B cell (primary cell): Measurements from ENCODE around the gene ASTN2. TPM values are rescaled to one million over a fixed set of nuclear protein-coding genes. Genes with fewer than 3 reads are reported as not detected.

Source experiments
- ATAC-seq: fragments of 200-7000 bp; cut with Tn5 transposase; one replicate; pipeline ENCODE4 v1.10.0; 2021; ENCODE audit warnings: low read depth, mild to moderate bottlenecking, moderate number of reproducible peaks, moderate library complexity
- CTCF ChIA-PET: fragments of 350-600 bp; sonication (Branson Sonifier 250); formaldehyde crosslinking; loops from one replicate; lab custom pipeline; 2021; ENCODE audit warnings: antibody characterized with exemption, inconsistent platforms; lab: Charles Lee
- POLR2A ChIA-PET: fragments of 350-600 bp; sonication (Branson Sonifier 250); formaldehyde crosslinking; loops from one replicate; lab custom pipeline; 2021; ENCODE audit warnings: antibody characterized with exemption; lab: Charles Lee
- DNase-seq: peaks from one replicate; pipeline ENCODE4 v3.0.0; 2013
- H2AFZ ChIP-seq: 2 replicates; pipeline ENCODE4 v1.6.1; 2012; ENCODE audit warnings: mild to moderate bottlenecking, low read depth, low read length; ENCODE audit not compliant: insufficient read depth, poor library complexity, severe bottlenecking
- H3K27ac ChIP-seq, 2 donors: 1 replicate in 1 of 2; 2 replicates in 1 of 2; pipeline ENCODE4 v1.5.1; 2012 to 2013; ENCODE audit warnings: low read length in 2 of 2, mild to moderate bottlenecking in 2 of 2, moderate library complexity in 1 of 2
- H3K27me3 ChIP-seq, 4 experiments: fragments of 200-600 bp in 1 of 4; sonication (generic) in 1 of 4; replicated peaks in 1 of 4; 1 replicate in 2 of 4; 2 replicates in 2 of 4; pipeline versions ENCODE4 v1.6.1 to v1.7.0; 2013 to 2016; ENCODE audit warnings: low read length in 3 of 4, mild to moderate bottlenecking in 2 of 4, mixed read lengths in 1 of 4, moderate library complexity in 1 of 4; ENCODE audit not compliant: insufficient read depth in 4 of 4, control insufficient read depth in 3 of 4; ENCODE audit errors: control extremely low read depth in 1 of 4
- H3K36me3 ChIP-seq, 2 experiments: replicated peaks in 1 of 2; 1 replicate in 1 of 2; 2 replicates in 1 of 2; pipeline versions ENCODE4 v1.6.1 to v1.7.1; 2013; ENCODE audit warnings: low read length in 1 of 2; ENCODE audit not compliant: insufficient read depth in 2 of 2, control insufficient read depth in 1 of 2; ENCODE audit errors: control extremely low read depth in 1 of 2, extremely low read depth in 1 of 2
- H3K4me1 ChIP-seq, 2 donors: fragments of 200-600 bp in 1 of 2; sonication (generic) in 1 of 2; 1 replicate in 1 of 2; 2 replicates in 1 of 2; pipeline versions ENCODE4 v1.5.1 to v1.6.1; 2013 to 2017; ENCODE audit warnings: low read length in 2 of 2; ENCODE audit not compliant: control insufficient read depth in 2 of 2, insufficient read depth in 2 of 2
- H3K4me2 ChIP-seq: replicated peaks from 2 replicates; pipeline ENCODE3; 2012; ENCODE audit warnings: mild to moderate bottlenecking, low read depth, low read length; ENCODE audit not compliant: poor library complexity, severe bottlenecking
- H3K4me3 ChIP-seq, 5 experiments: fragments of 200-600 bp in 1 of 5; sonication (generic) in 1 of 5; 1 replicate in 3 of 5; 2 replicates in 2 of 5; pipeline versions ENCODE4 v1.5.1 to v1.7.0; 2011 to 2016; ENCODE audit warnings: low read length in 4 of 5, mild to moderate bottlenecking in 4 of 5, low read depth in 2 of 5, control low read depth in 1 of 5, moderate library complexity in 1 of 5; ENCODE audit not compliant: insufficient read depth in 1 of 5; ENCODE audit errors: control extremely low read depth in 1 of 5, extremely low read depth in 1 of 5
- H3K79me2 ChIP-seq: fragments of 200-600 bp; sonication (generic); one replicate; pipeline ENCODE4 v1.6.0; 2016; ENCODE audit warnings: low read length; ENCODE audit not compliant: control insufficient read depth, insufficient read depth
- H3K9ac ChIP-seq: fragments of 200-600 bp; sonication (generic); 2 replicates; pipeline ENCODE4 v1.6.1; 2017; ENCODE audit warnings: mild to moderate bottlenecking, low read length, moderate library complexity
- H3K9me3 ChIP-seq, 3 donors: one replicate each; pipeline versions ENCODE4 v1.6.1 to v1.7.1; 2013; ENCODE audit warnings: low read length in 2 of 3; ENCODE audit not compliant: control insufficient read depth in 2 of 3, insufficient read depth in 1 of 3; ENCODE audit errors: control extremely low read depth in 1 of 3
- H4K20me1 ChIP-seq: 2 replicates; pipeline ENCODE4 v1.6.0; 2012; ENCODE audit warnings: mild to moderate bottlenecking, low read length; ENCODE audit not compliant: insufficient read depth, control insufficient read depth, poor library complexity, severe bottlenecking
- H3K27ac Mint-ChIP-seq: one replicate; pipeline ENCODE4 v1.8.0; 2021; ENCODE audit warnings: mixed read lengths
- H3K27me3 Mint-ChIP-seq: one replicate; pipeline ENCODE4 v1.8.0; 2021; ENCODE audit warnings: mixed read lengths
- H3K4me1 Mint-ChIP-seq: one replicate; pipeline ENCODE4 v1.8.0; 2021; ENCODE audit warnings: mixed read lengths
- H3K4me3 Mint-ChIP-seq: one replicate; pipeline ENCODE4 v1.8.0; 2021; ENCODE audit warnings: mixed read lengths
- H3K9me3 Mint-ChIP-seq: one replicate; pipeline ENCODE4 v1.8.0; 2022; ENCODE audit warnings: mixed read lengths; ENCODE audit not compliant: insufficient read depth
- CTCF ChIP-seq: fragments of 200-600 bp; IDR thresholded peaks from one replicate; pipeline ENCODE4 v1.8.0; 2022; ENCODE audit warnings: antibody characterized with exemption, mild to moderate bottlenecking
- EZH2 ChIP-seq: IDR thresholded peaks from 2 replicates; pipeline ENCODE4 v1.6.1; 2012; ENCODE audit warnings: borderline replicate concordance, low read depth, mild to moderate bottlenecking, moderate library complexity, low read length; ENCODE audit not compliant: insufficient read depth, poor library complexity, severe bottlenecking
- WGBS: methylation state at CpG from one replicate; pipeline ENCODE4 v1.1.5; 2013; ENCODE audit warnings: missing lambda C conversion rate; ENCODE audit not compliant: insufficient coverage; 5-methylcytosine and 5-hydroxymethylcytosine counted together
- intact Hi-C: fragments of 100-400 bp; cut with micrococcal nuclease; formaldehyde crosslinking; loops from one replicate; pipeline ENCODE4 v1.10.0; 2022
- polyA plus RNA-seq: library from polyadenylated mRNA; depleted of rRNA; stranded (reverse); fragments of >200 nt; gene quantifications from 2 replicates; pipeline ENCODE4 v1.2.3, GENCODE V29; 2012
- total RNA-seq, 2 donors: library from RNA; stranded (reverse); fragments of 120-200 nt in 1 of 2; gene quantifications; 1 replicate in 1 of 2; 2 replicates in 1 of 2; pipeline versions ENCODE4 v1.2.3 to v1.2.4, GENCODE V29; 2013 to 2022

The ASTN2 gene
- total and polyA plus RNA-seq, 2 donors (not counting 1 experiment from before 2014, with no cell fraction given), result 1.2 to 3.6 TPM

- TF ChIP-seq EZH2 (no peak), CTCF (no peak)
- POLR2A ChIA-PET, result no interaction called here
- Mint-ChIP-seq H3K4me1 (peaks cover 5% of the 10 kb centered on the region), H3K4me3 (no peak overlapping the region), H3K27me3 (peaks cover 13% of the 10 kb centered on the region), H3K27ac (no peak overlapping the region), H3K9me3 (no peaks in the 10 kb centered on the region)
- Histone ChIP-seq H3K4me2 (no peak overlapping the region), H4K20me1 (no peaks in the 10 kb centered on the region), H3K4me1 (no peaks in the 10 kb centered on the region), H3K27ac (no peak overlapping the region), H3K27me3 (no peaks in the 10 kb centered on the region), H3K9ac (no peak overlapping the region), H3K9me3 (peaks cover 0 to 3% (median 0%) of the 10 kb centered on the region in 3 donors), H3K36me3 (no peaks in the 10 kb centered on the region), H3K79me2 (no peaks in the 10 kb centered on the region), H3K4me3 (no peak overlapping the region), H2AFZ (no peak overlapping the region)
- ATAC-seq (no peak), DNase-seq (no peak)
- CTCF ChIA-PET, result interaction anchor here (1.2 to 4.5 kb wide), 4 partner anchors 12 to 1268 kb away, joined by 3 to 13 read pairs (median 3); no protein-coding TSS in a partner anchor
- intact Hi-C loops, result no loop called here
Measured at GRCh38 chr9:116861321-116861720, 553.5 kb downstream of the ASTN2 start.

GRCh38 chr9:116860509-116861120, 554.2 kb downstream of the ASTN2 start:
- H3K27me3 ChIP-seq, result no peaks in the 10 kb centered on the region
- H3K9me3 ChIP-seq, result peaks cover 0 to 3% (median 0%) of the 10 kb centered on the region in 3 donors
- H3K4me3 ChIP-seq, result no peak overlapping the region
- ChIA-PET POLR2A (no interaction called here), CTCF (interaction anchor here (1.2 to 4.5 kb wide), 5 partner anchors 11 to 1268 kb away, joined by 3 to 13 read pairs (median 3); no protein-coding TSS in a partner anchor)
- no peak overlapping the region for H3K27ac ChIP-seq
- H3K9me3 Mint-ChIP-seq, result no peaks in the 10 kb centered on the region
- peak; percentile 35 for TF ChIP-seq CTCF
- no peak for TF ChIP-seq EZH2
- H3K4me2 ChIP-seq, result no peak overlapping the region
- H3K27ac Mint-ChIP-seq, result no peak overlapping the region
- H3K79me2 ChIP-seq, result no peaks in the 10 kb centered on the region
- ATAC-seq, result no peak
- 29% methylated on average over 1 of the region's 3 CpGs for WGBS
- intact Hi-C loops, result no loop called here
- peak; percentile 7 for DNase-seq
- no peak overlapping the region for H3K4me3 Mint-ChIP-seq
- H3K36me3 ChIP-seq, result no peaks in the 10 kb centered on the region
- H3K4me1 ChIP-seq, result no peaks in the 10 kb centered on the region
- H3K4me1 Mint-ChIP-seq, result peaks cover 5% of the 10 kb centered on the region
- H4K20me1 ChIP-seq, result no peaks in the 10 kb centered on the region
- H3K27me3 Mint-ChIP-seq, result peaks cover 13% of the 10 kb centered on the region
- H2AFZ ChIP-seq, result no peak overlapping the region
- no peak overlapping the region for H3K9ac ChIP-seq
